ENCODE measurements around the gene ANKRD44.

ANKRD44 gene

GRCh38 chr2:197233473-197233872 lies 77.1 kb downstream of the ANKRD44 start:
- Histone ChIP-seq H3K79me2 (ENCODE audit: insufficient read depth, low read length) (peaks cover 86% of the 10 kb centered on the region), H3F3A (ENCODE audit: low read depth) (no peaks in the 10 kb centered on the region), H3K36me3 (ENCODE audit: insufficient read depth, low read length) (no peaks in the 10 kb centered on the region), H3K9ac (ENCODE audit: low read depth, low read length, poor library complexity, severe bottlenecking) (no peak overlapping the region), H3K4me3 (ENCODE audit: low read length, poor library complexity, severe bottlenecking) (no peak overlapping the region), H4K20me1 (ENCODE audit: insufficient read depth, low read length, poor library complexity, severe bottlenecking) (no peaks in the 10 kb centered on the region), H3K27me3 (ENCODE audit: insufficient read depth, low read length, poor library complexity, severe bottlenecking) (no peaks in the 10 kb centered on the region), H3K9me3 (ENCODE audit: insufficient read depth, low read depth, low read length) (no peaks in the 10 kb centered on the region), H3K4me2 (ENCODE audit: low read depth, low read length, poor library complexity, severe bottlenecking) (no peak overlapping the region), H3K4me1 (ENCODE audit: insufficient read depth, low read length, poor library complexity, severe bottlenecking) (peaks cover 24% of the 10 kb centered on the region), H2AFZ (ENCODE audit: low read length) (no peak overlapping the region), H3K9me2 (replicated peaks; ENCODE audit: low read depth, low read length) (no peaks in the 10 kb centered on the region)
- no peak for TF ChIP-seq EZH2phosphoT487 (IDR thresholded peaks at IDR 0.05; ENCODE audit: borderline replicate concordance)
- TF ChIP-seq, protein P1, sequence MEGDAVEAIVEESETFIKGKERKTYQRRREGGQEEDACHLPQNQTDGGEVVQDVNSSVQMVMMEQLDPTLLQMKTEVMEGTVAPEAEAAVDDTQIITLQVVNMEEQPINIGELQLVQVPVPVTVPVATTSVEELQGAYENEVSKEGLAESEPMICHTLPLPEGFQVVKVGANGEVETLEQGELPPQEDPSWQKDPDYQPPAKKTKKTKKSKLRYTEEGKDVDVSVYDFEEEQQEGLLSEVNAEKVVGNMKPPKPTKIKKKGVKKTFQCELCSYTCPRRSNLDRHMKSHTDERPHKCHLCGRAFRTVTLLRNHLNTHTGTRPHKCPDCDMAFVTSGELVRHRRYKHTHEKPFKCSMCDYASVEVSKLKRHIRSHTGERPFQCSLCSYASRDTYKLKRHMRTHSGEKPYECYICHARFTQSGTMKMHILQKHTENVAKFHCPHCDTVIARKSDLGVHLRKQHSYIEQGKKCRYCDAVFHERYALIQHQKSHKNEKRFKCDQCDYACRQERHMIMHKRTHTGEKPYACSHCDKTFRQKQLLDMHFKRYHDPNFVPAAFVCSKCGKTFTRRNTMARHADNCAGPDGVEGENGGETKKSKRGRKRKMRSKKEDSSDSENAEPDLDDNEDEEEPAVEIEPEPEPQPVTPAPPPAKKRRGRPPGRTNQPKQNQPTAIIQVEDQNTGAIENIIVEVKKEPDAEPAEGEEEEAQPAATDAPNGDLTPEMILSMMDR (conservative IDR thresholded peaks at IDR 0.05; ENCODE audit: low read length), result no peak

GRCh38 chr2:197232010-197232409 lies 78.6 kb downstream of the ANKRD44 start:
- H3K9ac ChIP-seq (ENCODE audit: low read depth, low read length, poor library complexity, severe bottlenecking), result no peak overlapping the region
- H3K9me3 ChIP-seq (ENCODE audit: insufficient read depth, low read depth, low read length), result no peaks in the 10 kb centered on the region
- H3F3A ChIP-seq (ENCODE audit: low read depth), result no peaks in the 10 kb centered on the region
- no peak overlapping the region for H3K4me2 ChIP-seq (ENCODE audit: low read depth, low read length, poor library complexity, severe bottlenecking)
- no peaks in the 10 kb centered on the region for H4K20me1 ChIP-seq (ENCODE audit: insufficient read depth, low read length, poor library complexity, severe bottlenecking)
- H3K4me1 ChIP-seq (ENCODE audit: insufficient read depth, low read length, poor library complexity, severe bottlenecking), result peaks cover 15% of the 10 kb centered on the region
- no peak overlapping the region for H3K4me3 ChIP-seq (ENCODE audit: low read length, poor library complexity, severe bottlenecking)
- H3K36me3 ChIP-seq (ENCODE audit: insufficient read depth, low read length), result no peaks in the 10 kb centered on the region
- H3K79me2 ChIP-seq (ENCODE audit: insufficient read depth, low read length), result peaks cover 80% of the 10 kb centered on the region
- no peaks in the 10 kb centered on the region for H3K9me2 ChIP-seq (replicated peaks; ENCODE audit: low read depth, low read length)
- no peaks in the 10 kb centered on the region for H3K27me3 ChIP-seq (ENCODE audit: insufficient read depth, low read length, poor library complexity, severe bottlenecking)
- TF ChIP-seq, protein P1 (conservative IDR thresholded peaks at IDR 0.05; ENCODE audit: low read length), result no peak
- no peak for TF ChIP-seq EZH2phosphoT487 (IDR thresholded peaks at IDR 0.05; ENCODE audit: borderline replicate concordance)
- no peak overlapping the region for H2AFZ ChIP-seq (ENCODE audit: low read length)

DNA sequence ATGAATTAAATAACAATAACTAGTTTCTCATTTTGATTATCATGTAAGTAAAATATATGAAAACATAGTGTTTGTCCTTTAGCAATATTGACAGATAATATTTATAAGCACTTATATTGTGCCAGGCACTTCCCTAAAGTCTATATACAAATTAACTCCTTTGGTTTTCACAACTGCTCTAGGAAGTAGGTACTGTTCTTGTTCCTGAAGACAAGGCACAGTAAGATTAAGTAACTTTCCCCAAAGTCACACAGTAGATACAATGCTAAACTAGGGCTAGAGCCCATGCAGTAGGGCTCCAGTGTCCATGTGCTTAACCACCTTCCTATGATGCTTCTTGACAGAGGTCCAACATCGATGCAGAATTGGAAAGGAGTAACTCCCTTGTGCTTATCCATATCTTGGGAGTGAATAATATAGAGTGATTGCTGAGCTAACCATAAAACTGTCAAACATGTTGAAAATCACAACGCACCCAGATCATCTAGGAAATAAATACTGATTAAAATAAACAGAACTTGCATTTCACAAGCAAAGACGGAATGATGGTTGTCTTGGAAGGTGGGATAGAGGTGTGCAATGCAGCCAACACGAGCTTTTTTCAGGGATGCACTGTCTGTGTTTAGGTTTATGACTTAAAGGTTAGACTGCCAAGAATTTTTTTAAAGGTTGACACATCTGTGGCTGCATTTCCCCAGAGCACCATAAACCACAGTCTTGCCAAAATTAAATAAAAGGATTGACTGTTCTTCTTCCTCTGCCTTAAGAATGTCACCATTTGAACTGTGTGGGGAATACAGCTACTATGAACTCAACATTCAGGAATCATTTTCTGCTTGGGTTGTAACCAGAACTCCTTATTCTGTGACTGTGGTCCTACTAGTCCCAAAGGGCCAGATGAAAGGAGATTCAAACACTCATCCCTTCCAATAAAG lies 80.8 kb downstream of the ANKRD44 start:
- no peaks in the 10 kb centered on the region for H3K36me3 ChIP-seq (ENCODE audit: insufficient read depth, low read length)
- no peak overlapping the region for H2AFZ ChIP-seq (ENCODE audit: low read length)
- no peaks in the 10 kb centered on the region for H4K20me1 ChIP-seq (ENCODE audit: insufficient read depth, low read length, poor library complexity, severe bottlenecking)
- H3K4me3 ChIP-seq (ENCODE audit: low read length, poor library complexity, severe bottlenecking), result no peak overlapping the region
- peaks cover 15% of the 10 kb centered on the region for H3K4me1 ChIP-seq (ENCODE audit: insufficient read depth, low read length, poor library complexity, severe bottlenecking)
- no peaks in the 10 kb centered on the region for H3K9me3 ChIP-seq (ENCODE audit: insufficient read depth, low read depth, low read length)
- no peak overlapping the region for H3K9ac ChIP-seq (ENCODE audit: low read depth, low read length, poor library complexity, severe bottlenecking)
- H3F3A ChIP-seq (ENCODE audit: low read depth), result no peaks in the 10 kb centered on the region
- H3K79me2 ChIP-seq (ENCODE audit: insufficient read depth, low read length), result peaks cover 73% of the 10 kb centered on the region
- no peak for TF ChIP-seq EZH2phosphoT487 (IDR thresholded peaks at IDR 0.05; ENCODE audit: borderline replicate concordance)
- TF ChIP-seq, protein P1 (conservative IDR thresholded peaks at IDR 0.05; ENCODE audit: low read length), result no peak
- H3K4me2 ChIP-seq (ENCODE audit: low read depth, low read length, poor library complexity, severe bottlenecking), result no peak overlapping the region
- H3K9me2 ChIP-seq (replicated peaks; ENCODE audit: low read depth, low read length), result no peaks in the 10 kb centered on the region
- H3K27me3 ChIP-seq (ENCODE audit: insufficient read depth, low read length, poor library complexity, severe bottlenecking), result no peaks in the 10 kb centered on the region
